Esophagus (tissue), 2 donors: ENCODE results near the gene PRPS2. TPM values are rescaled to one million over a fixed set of nuclear protein-coding genes. Genes with fewer than 3 reads are reported as not detected.

Experiments used
- H3K27ac ChIP-seq, 2 donors: one replicate each; pipeline ENCODE4 v1.5.1; 2013; ENCODE audit warnings: low read depth in 2 of 2, mild to moderate bottlenecking in 2 of 2, inconsistent platforms in 1 of 2, low read length in 1 of 2, moderate library complexity in 1 of 2
- H3K27me3 ChIP-seq, 2 donors: one replicate each; pipeline ENCODE4 v1.6.1; 2013; ENCODE audit warnings: low read length in 2 of 2, control low read depth in 1 of 2, mild to moderate bottlenecking in 1 of 2; ENCODE audit not compliant: insufficient read depth in 2 of 2, control insufficient read depth in 1 of 2
- H3K36me3 ChIP-seq, 2 donors: one replicate each; pipeline ENCODE4 v1.6.1; 2013; ENCODE audit warnings: low read length in 1 of 2; ENCODE audit not compliant: control insufficient read depth in 2 of 2, insufficient read depth in 2 of 2
- H3K4me1 ChIP-seq, 2 donors: one replicate each; pipeline ENCODE4 v1.6.1; 2013; ENCODE audit warnings: low read length in 1 of 2; ENCODE audit not compliant: control insufficient read depth in 2 of 2, insufficient read depth in 2 of 2
- H3K4me3 ChIP-seq, 2 donors: one replicate each; pipeline ENCODE4 v1.5.1; 2013; ENCODE audit warnings: low read length in 2 of 2, mild to moderate bottlenecking in 2 of 2, low read depth in 1 of 2, moderate library complexity in 1 of 2
- H3K9me3 ChIP-seq, 2 donors: one replicate each; pipeline ENCODE4 v1.6.1; 2013; ENCODE audit warnings: mild to moderate bottlenecking in 2 of 2, low read depth in 1 of 2, low read length in 1 of 2, moderate library complexity in 1 of 2; ENCODE audit not compliant: control insufficient read depth in 2 of 2, insufficient read depth in 1 of 2
- WGBS, 2 donors: extraction: QIAGEN DNeasy Blood & Tissue Kit; methylation state at CpG; one replicate each; pipeline ENCODE4 v1.1.7; 2013; 5-methylcytosine and 5-hydroxymethylcytosine counted together
- polyA plus RNA-seq, 2 donors: library from polyadenylated mRNA; stranded (reverse); fragments of 200-250 nt; gene quantifications; one replicate each; pipeline ENCODE4 v1.2.3, GENCODE V29; 2013
- donor health status: healthy with polysubstance abuse.
- donor health status: Bipolar disorder and iron deficiency.

Gene PRPS2
- polyA plus RNA-seq, 2 donors: 18.4 to 19.7 TPM

DNA sequence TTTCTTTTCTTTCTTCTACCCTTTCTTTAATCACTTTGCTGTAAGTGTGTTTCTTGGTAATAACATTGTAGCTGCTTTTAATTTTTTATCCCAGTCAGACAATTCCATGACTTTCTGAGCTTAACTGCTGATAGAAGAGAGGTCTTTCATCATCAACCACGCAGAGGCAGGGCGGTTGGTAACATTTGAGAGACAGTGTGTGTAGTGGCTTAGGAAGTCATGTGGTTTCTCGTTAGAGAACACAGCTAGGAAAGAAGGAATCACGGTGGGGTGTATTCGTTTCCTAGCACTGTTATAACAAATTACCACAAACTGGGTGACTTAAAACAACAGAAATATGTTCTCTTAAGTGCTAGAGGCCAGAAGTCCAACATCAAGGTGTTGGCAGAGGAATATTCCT is 11.5 kb downstream of the PRPS2 start:
- WGBS, 2 donors: 69 to 78% methylated on average over 5 of the region's 5 CpGs
- Histone ChIP-seq H3K27me3 (no peaks in the 10 kb centered on the region), H3K36me3 (no peaks in the 10 kb centered on the region), H3K9me3 (no peaks in the 10 kb centered on the region), H3K27ac (no peak overlapping the region), H3K4me1 (no peaks in the 10 kb centered on the region), H3K4me3 (no peak overlapping the region)

DNA sequence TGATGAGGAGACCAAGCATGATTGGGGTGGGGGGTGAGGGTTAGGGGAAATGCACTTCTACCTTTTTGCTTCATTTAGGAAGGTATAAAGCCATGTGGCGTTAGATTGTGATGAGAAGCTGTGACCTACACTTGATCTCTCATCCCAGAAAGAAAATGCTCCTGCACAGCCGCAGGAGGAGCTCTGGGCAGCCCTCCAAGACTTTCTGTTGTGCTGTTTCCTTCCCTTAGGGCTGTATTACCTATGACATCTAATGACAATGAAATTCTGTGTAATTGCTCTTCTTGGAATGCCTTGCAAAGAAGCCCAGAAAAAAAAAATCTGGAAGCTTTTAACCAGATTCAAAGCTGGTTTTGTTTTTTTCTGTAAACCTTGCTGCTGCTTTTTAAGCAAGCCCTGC is 13.4 kb downstream of the PRPS2 start:
- 37 to 51% methylated on average over 2 of the region's 2 CpGs for WGBS, 2 donors
- Histone ChIP-seq H3K4me1 (no peaks in the 10 kb centered on the region), H3K27ac (no peak overlapping the region), H3K9me3 (no peaks in the 10 kb centered on the region), H3K4me3 (no peak overlapping the region), H3K36me3 (no peaks in the 10 kb centered on the region), H3K27me3 (no peaks in the 10 kb centered on the region)

- no peak overlapping the region for H3K4me3 ChIP-seq
- no peaks in the 10 kb centered on the region for H3K4me1 ChIP-seq
- no peaks in the 10 kb centered on the region for H3K27me3 ChIP-seq
- WGBS, 2 donors: 72 to 81% methylated on average over 6 of the region's 6 CpGs
- H3K36me3 ChIP-seq: no peaks in the 10 kb centered on the region
- H3K9me3 ChIP-seq: no peaks in the 10 kb centered on the region
- no peak overlapping the region for H3K27ac ChIP-seq
Observed at GRCh38 chrX:12805333-12805732, 14.1 kb downstream of the PRPS2 start.

- Histone ChIP-seq H3K27ac (no peak overlapping the region), H3K4me1 (no peaks in the 10 kb centered on the region), H3K36me3 (peaks cover 4 to 7% of the 10 kb centered on the region in 2 donors), H3K9me3 (no peaks in the 10 kb centered on the region), H3K27me3 (no peaks in the 10 kb centered on the region), H3K4me3 (no peak overlapping the region)
- WGBS, 2 donors: 80 to 82% methylated on average over 8 of the region's 8 CpGs
Observed at GRCh38 chrX:12811658-12812057, 20.4 kb downstream of the PRPS2 start.

GRCh38 chrX:12814420-12814819 is 23.2 kb downstream of the PRPS2 start:
- no peaks in the 10 kb centered on the region for H3K9me3 ChIP-seq
- no peak overlapping the region for H3K4me3 ChIP-seq
- no peaks in the 10 kb centered on the region for H3K27me3 ChIP-seq
- 20 to 22% methylated on average over 4 of the region's 4 CpGs for WGBS, 2 donors
- H3K27ac ChIP-seq: no peak overlapping the region
- H3K4me1 ChIP-seq: peaks cover 0 to 3% of the 10 kb centered on the region in 2 donors
- H3K36me3 ChIP-seq: peaks cover 4 to 7% of the 10 kb centered on the region in 2 donors

DNA sequence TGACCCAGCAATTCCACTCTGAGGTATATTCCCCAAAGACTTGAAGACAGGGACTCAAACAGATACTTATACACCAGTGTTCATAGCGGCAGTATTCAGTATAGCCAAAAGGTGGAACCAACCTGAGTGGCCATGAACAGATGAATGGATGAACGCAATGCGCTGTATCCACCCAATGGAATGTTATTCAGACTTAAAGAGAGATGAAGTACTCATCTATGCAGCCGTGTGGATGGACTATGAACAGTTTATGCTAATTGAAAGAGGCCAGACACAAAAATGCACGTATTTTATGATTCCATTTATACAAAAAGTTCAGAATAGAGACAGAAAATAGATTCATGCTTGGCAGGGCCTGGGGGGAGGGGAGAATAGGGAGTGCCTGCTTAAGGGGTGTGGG is 26.3 kb downstream of the PRPS2 start:
- 76% methylated on average over 5 of the region's 5 CpGs for whole genome bisulfite sequencing, 2 donors
- Histone ChIP-seq H3K9me3 (no peaks in the 10 kb centered on the region), H3K4me1 (peaks cover 0 to 3% of the 10 kb centered on the region in 2 donors), H3K4me3 (no peak overlapping the region), H3K27ac (no peak overlapping the region), H3K27me3 (no peaks in the 10 kb centered on the region), H3K36me3 (no peaks in the 10 kb centered on the region)

- Histone ChIP-seq H3K27ac (no peak overlapping the region), H3K27me3 (no peaks in the 10 kb centered on the region), H3K4me3 (no peak overlapping the region), H3K36me3 (no peaks in the 10 kb centered on the region), H3K4me1 (peaks cover 0 to 3% of the 10 kb centered on the region in 2 donors), H3K9me3 (no peaks in the 10 kb centered on the region)
- WGBS, 2 donors: 61 to 79% methylated on average over 9 of the region's 9 CpGs
Observed at GRCh38 chrX:12819222-12819621, 28.0 kb downstream of the PRPS2 start.

DNA sequence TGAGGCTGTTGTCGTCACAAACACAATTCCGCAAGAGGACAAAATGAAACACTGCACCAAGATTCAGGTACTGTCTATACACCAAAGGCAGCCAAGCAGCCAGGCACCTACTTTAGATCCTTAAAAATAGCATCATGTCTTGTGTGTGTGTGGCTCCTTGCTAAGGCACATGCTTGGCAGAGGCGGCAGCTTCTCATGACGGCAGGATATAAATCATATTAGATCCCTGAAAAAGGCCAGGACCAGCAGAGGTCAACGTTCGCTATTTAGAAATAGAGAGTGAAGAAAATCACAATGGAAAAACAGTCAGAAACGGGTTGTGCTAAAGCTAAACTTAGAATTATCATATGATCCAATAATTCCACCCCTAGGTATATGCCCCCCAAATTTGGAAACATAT is 29.5 kb downstream of the PRPS2 start:
- H3K9me3 ChIP-seq: no peaks in the 10 kb centered on the region
- H3K4me1 ChIP-seq: peaks cover 0 to 3% of the 10 kb centered on the region in 2 donors
- no peak overlapping the region for H3K27ac ChIP-seq
- no peaks in the 10 kb centered on the region for H3K27me3 ChIP-seq
- H3K4me3 ChIP-seq: no peak overlapping the region
- no peaks in the 10 kb centered on the region for H3K36me3 ChIP-seq
- WGBS, 2 donors: 87 to 88% methylated on average over 7 of the region's 7 CpGs

DNA sequence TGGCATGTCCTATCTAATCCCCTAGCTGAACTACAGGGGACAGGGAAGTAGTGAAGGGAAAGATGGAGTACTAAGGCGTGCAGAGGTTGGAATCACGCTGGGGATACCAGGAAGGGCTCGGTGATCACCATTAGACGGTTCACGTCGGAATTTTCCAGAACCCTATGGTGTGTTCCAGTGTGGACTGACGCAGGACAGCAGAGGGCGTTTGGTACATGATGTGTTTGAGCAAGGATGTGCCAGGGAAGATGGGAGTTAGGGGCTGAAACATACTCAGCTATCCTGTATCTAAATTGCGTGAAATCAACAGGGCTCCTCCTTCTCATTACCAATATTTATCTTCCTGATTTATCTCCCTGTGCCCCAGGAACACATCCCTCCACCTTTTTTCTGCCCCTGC is 33.7 kb downstream of the PRPS2 start:
- Histone ChIP-seq H3K4me1 (no peaks in the 10 kb centered on the region), H3K27ac (no peak overlapping the region), H3K4me3 (no peak overlapping the region), H3K36me3 (no peaks in the 10 kb centered on the region), H3K27me3 (no peaks in the 10 kb centered on the region), H3K9me3 (no peaks in the 10 kb centered on the region)
- 77 to 86% methylated on average over 9 of the region's 9 CpGs for WGBS, 2 donors

DNA sequence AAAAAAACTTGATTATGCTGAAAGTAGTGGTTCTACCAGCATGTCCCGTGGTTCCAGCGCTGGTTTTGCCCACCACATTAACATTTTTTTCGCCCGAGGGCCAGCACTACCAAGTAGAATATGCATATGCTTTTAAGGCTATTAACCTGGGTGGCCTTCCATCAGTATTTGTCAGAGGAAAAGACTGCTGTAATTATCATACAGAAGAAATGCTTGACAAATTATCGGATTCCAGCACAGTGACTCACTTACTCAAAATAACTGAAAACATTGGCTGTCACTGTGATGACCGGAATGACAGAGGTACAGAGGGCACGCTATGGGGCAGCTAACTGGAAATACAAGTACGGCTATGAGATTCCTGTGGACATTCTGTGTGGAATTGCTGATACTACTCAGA is 34.6 kb downstream of the PRPS2 start:
- WGBS, 2 donors: 89 to 92% methylated on average over 8 of the region's 8 CpGs
- Histone ChIP-seq H3K4me3 (no peak overlapping the region), H3K27ac (no peak overlapping the region), H3K9me3 (no peaks in the 10 kb centered on the region), H3K4me1 (no peaks in the 10 kb centered on the region), H3K27me3 (no peaks in the 10 kb centered on the region), H3K36me3 (no peaks in the 10 kb centered on the region)
